ENCODE measurements around the gene ALDH3A1.

The ALDH3A1 gene

GRCh38 chr17:19759568-19760549 lies 11.8 kb upstream of the ALDH3A1 start:
- no peak for DNase-seq (ENCODE audit: low read depth)

GRCh38 chr17:19757536-19758180 lies 9.6 kb upstream of the ALDH3A1 start:
- no peak for DNase-seq (ENCODE audit: low read depth)

- no peak for DNase-seq (ENCODE audit: low read depth)
Measured at GRCh38 chr17:19756546-19756945, 8.4 kb upstream of the ALDH3A1 start.

GRCh38 chr17:19755821-19756510 lies 7.9 kb upstream of the ALDH3A1 start:
- DNase-seq (ENCODE audit: low read depth) = no peak

GRCh38 chr17:19755392-19755791 lies 7.3 kb upstream of the ALDH3A1 start:
- DNase-seq (ENCODE audit: low read depth) = no peak

GRCh38 chr17:19753661-19754463 lies 5.8 kb upstream of the ALDH3A1 start:
- no peak for DNase-seq (ENCODE audit: low read depth)

GRCh38 chr17:19753051-19753509 lies 5.0 kb upstream of the ALDH3A1 start:
- no peak for DNase-seq (ENCODE audit: low read depth)

- DNase-seq (ENCODE audit: low read depth) = no peak
Measured at GRCh38 chr17:19752216-19753050, 4.3 kb upstream of the ALDH3A1 start.

GRCh38 chr17:19750835-19751234 lies 2.7 kb upstream of the ALDH3A1 start:
- DNase-seq (ENCODE audit: low read depth) = no peak

GRCh38 chr17:19750020-19750572 lies 2.0 kb upstream of the ALDH3A1 start:
- DNase-seq (ENCODE audit: low read depth) = no peak

GRCh38 chr17:19748807-19749193 lies 702 bp upstream of the ALDH3A1 start:
- DNase-seq (ENCODE audit: low read depth) = no peak

- no peak for DNase-seq (ENCODE audit: low read depth)
Measured at GRCh38 chr17:19747159-19747719, 859 bp downstream of the ALDH3A1 start.

GRCh38 chr17:19746517-19746916 lies 1.6 kb downstream of the ALDH3A1 start:
- DNase-seq (ENCODE audit: low read depth) = no peak

GRCh38 chr17:19744922-19745757 lies 3.0 kb downstream of the ALDH3A1 start:
- no peak for DNase-seq (ENCODE audit: low read depth)

- DNase-seq (ENCODE audit: low read depth) = no peak
Measured at GRCh38 chr17:19744492-19744891, 3.6 kb downstream of the ALDH3A1 start.

GRCh38 chr17:19743101-19744100 lies 4.7 kb downstream of the ALDH3A1 start:
- DNase-seq (ENCODE audit: low read depth) = no peak

- DNase-seq (ENCODE audit: low read depth) = no peak
Measured at GRCh38 chr17:19742495-19742894, 5.6 kb downstream of the ALDH3A1 start.

Data from non-pigmented ciliary epithelial cell (primary cell).